Endothelial cell of hepatic sinusoid (primary cell): Measurements from ENCODE around the gene DOCK1.

ENCODE experiments used
- in situ Hi-C: cut with HindIII; loops from 2 replicates; pipeline ENCODE4 v1.10.0; 2017; ENCODE audit warnings: low sequenced_read_pairs

DOCK1 gene

GRCh38 chr10:126997801-126998590, 92.8 kb downstream of the DOCK1 start:
- in situ Hi-C loops, result no loop called here

GRCh38 chr10:127000598-127000997, 95.4 kb downstream of the DOCK1 start:
- in situ Hi-C loops, result no loop called here

- in situ Hi-C loops, result no loop called here
These were observed 97.9 kb downstream of the DOCK1 start for GRCh38 chr10:127003032-127003685.

GRCh38 chr10:127006453-127006852, 101.2 kb downstream of the DOCK1 start:
- in situ Hi-C loops, result no loop called here

GRCh38 chr10:127009366-127009765, 104.1 kb downstream of the DOCK1 start:
- in situ Hi-C loops, result no loop called here

- in situ Hi-C loops, result no loop called here
These were observed 105.9 kb downstream of the DOCK1 start for GRCh38 chr10:127011174-127011573.

GRCh38 chr10:127012071-127012768, 107.0 kb downstream of the DOCK1 start:
- in situ Hi-C loops, result no loop called here

- in situ Hi-C loops, result no loop called here
These were observed 107.5 kb downstream of the DOCK1 start for GRCh38 chr10:127012769-127013152.

GRCh38 chr10:127013211-127013656, 108.0 kb downstream of the DOCK1 start:
- in situ Hi-C loops, result no loop called here

GRCh38 chr10:127013691-127014473, 108.7 kb downstream of the DOCK1 start:
- in situ Hi-C loops, result no loop called here

- in situ Hi-C loops, result no loop called here
These were observed 109.4 kb downstream of the DOCK1 start for GRCh38 chr10:127014671-127015070.

GRCh38 chr10:127015373-127015772, 110.1 kb downstream of the DOCK1 start:
- in situ Hi-C loops, result no loop called here

- in situ Hi-C loops, result no loop called here
These were observed 111.1 kb downstream of the DOCK1 start for GRCh38 chr10:127016331-127016730.

GRCh38 chr10:127017541-127018297, 112.5 kb downstream of the DOCK1 start:
- in situ Hi-C loops, result no loop called here

- in situ Hi-C loops, result no loop called here
These were observed 113.0 kb downstream of the DOCK1 start for GRCh38 chr10:127018298-127018650.

GRCh38 chr10:127018766-127019165, 113.5 kb downstream of the DOCK1 start:
- in situ Hi-C loops, result no loop called here

GRCh38 chr10:127020260-127020659, 115.0 kb downstream of the DOCK1 start:
- in situ Hi-C loops, result no loop called here

- in situ Hi-C loops, result no loop called here
These were observed 116.6 kb downstream of the DOCK1 start for GRCh38 chr10:127021801-127022200.

GRCh38 chr10:127024685-127025435, 119.6 kb downstream of the DOCK1 start:
- in situ Hi-C loops, result no loop called here

GRCh38 chr10:127027786-127028185, 122.6 kb downstream of the DOCK1 start:
- in situ Hi-C loops, result no loop called here
